ENCODE data around the gene DNAJA3.

The DNAJA3 gene

GRCh38 chr16:4409081-4409932, 16.4 kb upstream of the DNAJA3 start:
- Histone ChIP-seq H3K4me1 (ENCODE audit: control insufficient read depth in 1 of 2, insufficient read depth in 2 of 2, low read length in 2 of 2) (peaks cover 0 to 2% of the 10 kb centered on the region in 2 donors), H3K27ac (ENCODE audit: low read depth, low read length) (no peak overlapping the region), H3K9ac (ENCODE audit: low read depth in 1 of 2, low read length in 2 of 2) (no peak overlapping the region), H3K4me3 (ENCODE audit: low read depth in 1 of 2, low read length in 2 of 2) (no peak overlapping the region), H3K9me3 (ENCODE audit: control insufficient read depth in 1 of 2, low read length in 2 of 2) (no peaks in the 10 kb centered on the region), H3K27me3 (ENCODE audit: control insufficient read depth in 1 of 2, insufficient read depth in 2 of 2, low read length in 2 of 2) (no peaks in the 10 kb centered on the region), H3K36me3 (ENCODE audit: control insufficient read depth in 1 of 2, insufficient read depth in 2 of 2, low read length in 2 of 2) (peaks cover 31 to 79% of the 10 kb centered on the region in 2 donors)

GRCh38 chr16:4410335-4411075, 15.2 kb upstream of the DNAJA3 start:
- H3K4me3 ChIP-seq (ENCODE audit: low read depth in 1 of 2, low read length in 2 of 2) = no peak overlapping the region
- no peaks in the 10 kb centered on the region for H3K9me3 ChIP-seq (ENCODE audit: control insufficient read depth in 1 of 2, low read length in 2 of 2)
- no peaks in the 10 kb centered on the region for H3K27me3 ChIP-seq (ENCODE audit: control insufficient read depth in 1 of 2, insufficient read depth in 2 of 2, low read length in 2 of 2)
- no peak overlapping the region for H3K9ac ChIP-seq (ENCODE audit: low read depth in 1 of 2, low read length in 2 of 2)
- no peak overlapping the region for H3K27ac ChIP-seq (ENCODE audit: low read depth, low read length)
- H3K4me1 ChIP-seq (ENCODE audit: control insufficient read depth in 1 of 2, insufficient read depth in 2 of 2, low read length in 2 of 2) = peaks cover 7 to 14% of the 10 kb centered on the region in 2 donors
- H3K36me3 ChIP-seq (ENCODE audit: control insufficient read depth in 1 of 2, insufficient read depth in 2 of 2, low read length in 2 of 2) = peaks cover 26 to 67% of the 10 kb centered on the region in 2 donors

- no peak overlapping the region for H3K9ac ChIP-seq (ENCODE audit: low read depth in 1 of 2, low read length in 2 of 2)
- H3K4me1 ChIP-seq (ENCODE audit: control insufficient read depth in 1 of 2, insufficient read depth in 2 of 2, low read length in 2 of 2) = peaks cover 7 to 17% of the 10 kb centered on the region in 2 donors
- no peak overlapping the region for H3K4me3 ChIP-seq (ENCODE audit: low read depth in 1 of 2, low read length in 2 of 2)
- H3K36me3 ChIP-seq (ENCODE audit: control insufficient read depth in 1 of 2, insufficient read depth in 2 of 2, low read length in 2 of 2) = peaks cover 24 to 58% of the 10 kb centered on the region in 2 donors
- no peak overlapping the region for H3K27ac ChIP-seq (ENCODE audit: low read depth, low read length)
- no peaks in the 10 kb centered on the region for H3K27me3 ChIP-seq (ENCODE audit: control insufficient read depth in 1 of 2, insufficient read depth in 2 of 2, low read length in 2 of 2)
- H3K9me3 ChIP-seq (ENCODE audit: control insufficient read depth in 1 of 2, low read length in 2 of 2) = no peaks in the 10 kb centered on the region
Measured at GRCh38 chr16:4411684-4412083, 14.0 kb upstream of the DNAJA3 start.

GRCh38 chr16:4412159-4412558, 13.5 kb upstream of the DNAJA3 start:
- Histone ChIP-seq H3K27me3 (ENCODE audit: control insufficient read depth in 1 of 2, insufficient read depth in 2 of 2, low read length in 2 of 2) (no peaks in the 10 kb centered on the region), H3K27ac (ENCODE audit: low read depth, low read length) (no peak overlapping the region), H3K9me3 (ENCODE audit: control insufficient read depth in 1 of 2, low read length in 2 of 2) (no peaks in the 10 kb centered on the region), H3K4me1 (ENCODE audit: control insufficient read depth in 1 of 2, insufficient read depth in 2 of 2, low read length in 2 of 2) (peaks cover 7 to 20% of the 10 kb centered on the region in 2 donors), H3K4me3 (ENCODE audit: low read depth in 1 of 2, low read length in 2 of 2) (no peak overlapping the region), H3K9ac (ENCODE audit: low read depth in 1 of 2, low read length in 2 of 2) (no peak overlapping the region), H3K36me3 (ENCODE audit: control insufficient read depth in 1 of 2, insufficient read depth in 2 of 2, low read length in 2 of 2) (peaks cover 24 to 57% of the 10 kb centered on the region in 2 donors)

GRCh38 chr16:4412854-4413253, 12.8 kb upstream of the DNAJA3 start:
- Histone ChIP-seq H3K36me3 (ENCODE audit: control insufficient read depth in 1 of 2, insufficient read depth in 2 of 2, low read length in 2 of 2) (peaks cover 18 to 50% of the 10 kb centered on the region in 2 donors), H3K27ac (ENCODE audit: low read depth, low read length) (no peak overlapping the region), H3K4me1 (ENCODE audit: control insufficient read depth in 1 of 2, insufficient read depth in 2 of 2, low read length in 2 of 2) (peaks cover 7 to 20% of the 10 kb centered on the region in 2 donors), H3K9ac (ENCODE audit: low read depth in 1 of 2, low read length in 2 of 2) (no peak overlapping the region), H3K4me3 (ENCODE audit: low read depth in 1 of 2, low read length in 2 of 2) (no peak overlapping the region), H3K27me3 (ENCODE audit: control insufficient read depth in 1 of 2, insufficient read depth in 2 of 2, low read length in 2 of 2) (no peaks in the 10 kb centered on the region), H3K9me3 (ENCODE audit: control insufficient read depth in 1 of 2, low read length in 2 of 2) (no peaks in the 10 kb centered on the region)

GRCh38 chr16:4414187-4414917, 11.3 kb upstream of the DNAJA3 start:
- Histone ChIP-seq H3K9ac (ENCODE audit: low read depth in 1 of 2, low read length in 2 of 2) (no peak overlapping the region), H3K9me3 (ENCODE audit: control insufficient read depth in 1 of 2, low read length in 2 of 2) (no peaks in the 10 kb centered on the region), H3K4me3 (ENCODE audit: low read depth in 1 of 2, low read length in 2 of 2) (peak overlapping the region; percentile 82 to 89), H3K36me3 (ENCODE audit: control insufficient read depth in 1 of 2, insufficient read depth in 2 of 2, low read length in 2 of 2) (peaks cover 13 to 37% of the 10 kb centered on the region in 2 donors), H3K27me3 (ENCODE audit: control insufficient read depth in 1 of 2, insufficient read depth in 2 of 2, low read length in 2 of 2) (no peaks in the 10 kb centered on the region), H3K4me1 (ENCODE audit: control insufficient read depth in 1 of 2, insufficient read depth in 2 of 2, low read length in 2 of 2) (peaks cover 7 to 21% of the 10 kb centered on the region in 2 donors), H3K27ac (ENCODE audit: low read depth, low read length) (no peak overlapping the region)

GRCh38 chr16:4415538-4416199, 10.0 kb upstream of the DNAJA3 start:
- Histone ChIP-seq H3K36me3 (ENCODE audit: control insufficient read depth in 1 of 2, insufficient read depth in 2 of 2, low read length in 2 of 2) (peaks cover 13 to 24% of the 10 kb centered on the region in 2 donors), H3K4me3 (ENCODE audit: low read depth in 1 of 2, low read length in 2 of 2) (peak overlapping the region; percentile 82 to 89), H3K9ac (ENCODE audit: low read depth in 1 of 2, low read length in 2 of 2) (peak overlapping the region; percentile 38 to 69), H3K27ac (ENCODE audit: low read depth, low read length) (peak overlapping the region; percentile 84), H3K27me3 (ENCODE audit: control insufficient read depth in 1 of 2, insufficient read depth in 2 of 2, low read length in 2 of 2) (no peaks in the 10 kb centered on the region), H3K4me1 (ENCODE audit: control insufficient read depth in 1 of 2, insufficient read depth in 2 of 2, low read length in 2 of 2) (peaks cover 16 to 33% of the 10 kb centered on the region in 2 donors), H3K9me3 (ENCODE audit: control insufficient read depth in 1 of 2, low read length in 2 of 2) (no peaks in the 10 kb centered on the region)

GRCh38 chr16:4416200-4417032, 9.3 kb upstream of the DNAJA3 start, which contains the start of gene CORO7:
TSS of gene CORO7 (minus strand) at chr16:4416596. CDS start at chr16:4416518, 78 bp downstream.
- Histone ChIP-seq H3K36me3 (ENCODE audit: control insufficient read depth in 1 of 2, insufficient read depth in 2 of 2, low read length in 2 of 2) (peaks cover 13 to 18% of the 10 kb centered on the region in 2 donors), H3K9ac (ENCODE audit: low read depth in 1 of 2, low read length in 2 of 2) (peak within 1 kb of the TSS; percentile 69 to 72), H3K4me1 (ENCODE audit: control insufficient read depth in 1 of 2, insufficient read depth in 2 of 2, low read length in 2 of 2) (peaks cover 19 to 35% of the 10 kb centered on the region in 2 donors), H3K4me3 (ENCODE audit: low read depth in 1 of 2, low read length in 2 of 2) (peak within 1 kb of the TSS; percentile 82 to 89), H3K9me3 (ENCODE audit: control insufficient read depth in 1 of 2, low read length in 2 of 2) (no peaks in the 10 kb centered on the region), H3K27ac (ENCODE audit: low read depth, low read length) (peak within 1 kb of the TSS; percentile 84), H3K27me3 (ENCODE audit: control insufficient read depth in 1 of 2, insufficient read depth in 2 of 2, low read length in 2 of 2) (no peaks in the 10 kb centered on the region)

All from duodenal mucosa (tissue), 2 donors.